Sigmoid colon (tissue), 4 donors: ENCODE results near the gene HELZ2.

Experiments
- POLR2A ChIP-seq, 2 donors: fragments of 450-650 bp; IDR thresholded peaks; one replicate each; pipeline ENCODE4 v1.6.1; 2016; ENCODE audit warnings: antibody characterized with exemption in 2 of 2, mild to moderate bottlenecking in 2 of 2, moderate library complexity in 2 of 2
- POLR2AphosphoS5 ChIP-seq, 4 donors: sonication (generic); formaldehyde crosslinking; IDR thresholded peaks; one replicate each; pipeline ENCODE4 v1.6.1; 2017; ENCODE audit warnings: antibody characterized with exemption in 4 of 4
- TF ChIP-seq, protein P1 (sequence below), 4 experiments: fragments of 450-650 bp in 3 of 4; fragments of 200-600 bp in 1 of 4; IDR thresholded peaks; one replicate each; pipeline ENCODE4 v1.5.1; 2016 to 2019; ENCODE audit warnings: antibody characterized with exemption in 4 of 4, mild to moderate bottlenecking in 3 of 4, moderate library complexity in 2 of 4

DNA sequence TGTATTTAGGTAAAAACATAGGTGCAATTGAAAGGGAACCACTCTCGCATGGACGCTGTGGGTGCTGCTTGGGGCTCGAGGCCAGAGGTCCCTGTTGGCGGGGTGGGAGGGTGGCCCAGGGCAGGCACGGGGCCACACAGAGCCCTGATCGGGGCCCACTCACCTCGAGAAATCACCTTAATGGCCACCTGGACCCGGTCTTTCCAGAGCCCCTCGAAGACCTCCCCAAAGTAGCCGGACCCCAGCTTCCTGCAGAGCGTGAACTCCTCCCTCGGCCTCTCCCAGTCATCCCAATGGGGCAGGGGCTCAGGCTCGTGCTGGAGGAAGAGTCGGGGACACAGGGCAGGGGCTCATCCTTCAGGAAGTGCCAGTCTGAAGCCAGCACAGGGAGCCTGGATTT, 40.7 kb downstream of the HELZ2 start:
- TF ChIP-seq POLR2A (IDR thresholded peaks at IDR 0.05) (no peak), POLR2AphosphoS5 (IDR thresholded peaks at IDR 0.05) (no peak)
- TF ChIP-seq, protein P1, sequence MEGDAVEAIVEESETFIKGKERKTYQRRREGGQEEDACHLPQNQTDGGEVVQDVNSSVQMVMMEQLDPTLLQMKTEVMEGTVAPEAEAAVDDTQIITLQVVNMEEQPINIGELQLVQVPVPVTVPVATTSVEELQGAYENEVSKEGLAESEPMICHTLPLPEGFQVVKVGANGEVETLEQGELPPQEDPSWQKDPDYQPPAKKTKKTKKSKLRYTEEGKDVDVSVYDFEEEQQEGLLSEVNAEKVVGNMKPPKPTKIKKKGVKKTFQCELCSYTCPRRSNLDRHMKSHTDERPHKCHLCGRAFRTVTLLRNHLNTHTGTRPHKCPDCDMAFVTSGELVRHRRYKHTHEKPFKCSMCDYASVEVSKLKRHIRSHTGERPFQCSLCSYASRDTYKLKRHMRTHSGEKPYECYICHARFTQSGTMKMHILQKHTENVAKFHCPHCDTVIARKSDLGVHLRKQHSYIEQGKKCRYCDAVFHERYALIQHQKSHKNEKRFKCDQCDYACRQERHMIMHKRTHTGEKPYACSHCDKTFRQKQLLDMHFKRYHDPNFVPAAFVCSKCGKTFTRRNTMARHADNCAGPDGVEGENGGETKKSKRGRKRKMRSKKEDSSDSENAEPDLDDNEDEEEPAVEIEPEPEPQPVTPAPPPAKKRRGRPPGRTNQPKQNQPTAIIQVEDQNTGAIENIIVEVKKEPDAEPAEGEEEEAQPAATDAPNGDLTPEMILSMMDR (IDR thresholded peaks at IDR 0.05) = no peak
